HG03196 (cell line): ENCODE measurements around the gene UQCRC1.

ENCODE experiments used
- ATAC-seq: cut with Tn5 transposase; IDR thresholded peaks from one replicate; pipeline ENCODE4 v1.9.1; 2021; ENCODE audit not compliant: unreplicated experiment

The UQCRC1 gene

GRCh38 chr3:48633743-48634142 is 24.3 kb upstream of the UQCRC1 start:
- no peak for ATAC-seq

GRCh38 chr3:48633256-48633655 is 23.8 kb upstream of the UQCRC1 start:
- ATAC-seq, result no peak

- no peak for ATAC-seq
Measured at GRCh38 chr3:48631516-48632448, 22.3 kb upstream of the UQCRC1 start.

GRCh38 chr3:48630833-48631232 is 21.4 kb upstream of the UQCRC1 start:
- ATAC-seq, result no peak

- ATAC-seq, result no peak
Measured at GRCh38 chr3:48630407-48630806, 21.0 kb upstream of the UQCRC1 start.

- ATAC-seq, result no peak
Measured at GRCh38 chr3:48629894-48630293, 20.4 kb upstream of the UQCRC1 start.

GRCh38 chr3:48628277-48629017 is 19.0 kb upstream of the UQCRC1 start:
- no peak for ATAC-seq

GRCh38 chr3:48625600-48625999 is 16.2 kb upstream of the UQCRC1 start:
- ATAC-seq, result no peak

- ATAC-seq, result no peak
Measured at GRCh38 chr3:48624767-48625166, 15.3 kb upstream of the UQCRC1 start.

- ATAC-seq, result no peak
Measured at GRCh38 chr3:48623851-48624547, 14.6 kb upstream of the UQCRC1 start.

- no peak for ATAC-seq
Measured at GRCh38 chr3:48621461-48621869, 12.0 kb upstream of the UQCRC1 start, which contains the start of gene TMEM89. TSS of gene TMEM89 (minus strand) at chr3:48621769. CDS start at chr3:48621756, 13 bp downstream.

- no peak for ATAC-seq
Measured at GRCh38 chr3:48619541-48620524, 10.4 kb upstream of the UQCRC1 start.

- no peak for ATAC-seq
Measured at GRCh38 chr3:48617559-48617958, 8.1 kb upstream of the UQCRC1 start.

- ATAC-seq, result no peak
Measured at GRCh38 chr3:48614044-48614443, 4.6 kb upstream of the UQCRC1 start.

GRCh38 chr3:48612309-48612708 is 2.9 kb upstream of the UQCRC1 start:
- ATAC-seq, result no peak

- no peak for ATAC-seq
Measured at GRCh38 chr3:48607519-48607918, 1.9 kb downstream of the UQCRC1 start.

- ATAC-seq, result no peak
Measured at GRCh38 chr3:48601622-48601994, 7.8 kb downstream of the UQCRC1 start.

GRCh38 chr3:48600711-48601621 is 8.5 kb downstream of the UQCRC1 start:
- no peak for ATAC-seq
